Activated CD8-positive, alpha-beta T cell treated with anti-CD3 and anti-CD28 coated beads, Interleukin-2, amount 10 ng/mL, durations not matched to agents 7 days and 5 days (primary cell): ENCODE measurements around the gene TEPSIN. TPM values are rescaled to one million over a fixed set of nuclear protein-coding genes. Genes with fewer than 3 reads are reported as not detected.
A peak's percentile ranks its signal among the peaks of the same experiment; 100 is the strongest.

ENCODE experiments used
- ATAC-seq: fragments of 150-1000 bp; cut with Tn5 transposase; one replicate; pipeline ENCODE4 v1.10.0; 2021; ENCODE audit warnings: moderate library complexity
- CTCF ChIA-PET: fragments of 350-600 bp; sonication (Branson Sonifier 250); formaldehyde crosslinking; loops from one replicate; lab custom pipeline; 2021; ENCODE audit warnings: antibody characterized with exemption; lab: Charles Lee
- POLR2A ChIA-PET: fragments of 350-600 bp; sonication (Branson Sonifier 250); formaldehyde crosslinking; loops from one replicate; lab custom pipeline; 2021; ENCODE audit warnings: antibody characterized with exemption; lab: Charles Lee
- DNase-seq: peaks from one replicate; pipeline ENCODE4 v3.0.0-alpha.2; 2020
- H3K27ac Mint-ChIP-seq: one replicate; pipeline ENCODE4 v1.8.0; 2021; ENCODE audit warnings: mild to moderate bottlenecking, mixed read lengths
- H3K27me3 Mint-ChIP-seq: one replicate; pipeline ENCODE4 v1.8.0; 2021; ENCODE audit warnings: low read depth, mixed read lengths
- H3K36me3 Mint-ChIP-seq: one replicate; pipeline ENCODE4 v1.8.0; 2021; ENCODE audit warnings: low read depth, mixed read lengths
- H3K4me1 Mint-ChIP-seq: one replicate; pipeline ENCODE4 v1.8.0; 2021; ENCODE audit warnings: low read depth, mixed read lengths
- H3K4me3 Mint-ChIP-seq: one replicate; pipeline ENCODE4 v1.8.0; 2021; ENCODE audit warnings: mild to moderate bottlenecking, mixed read lengths
- H3K9me3 Mint-ChIP-seq: one replicate; pipeline ENCODE4 v1.8.0; 2022; ENCODE audit warnings: mixed read lengths; ENCODE audit not compliant: insufficient read depth
- total RNA-seq, 2 experiments: library from RNA; stranded (reverse); gene quantifications; one replicate each; pipeline ENCODE4 v1.2.3, GENCODE V29; 2021

The TEPSIN gene
- total RNA-seq, 2 experiments from 2014 or later, result 43.8 to 52.7 TPM

- Mint-ChIP-seq H3K36me3 (peaks cover 43% of the 10 kb centered on the region), H3K27ac (no peak overlapping the region), H3K27me3 (no peaks in the 10 kb centered on the region), H3K4me3 (no peak overlapping the region), H3K4me1 (peaks cover 5% of the 10 kb centered on the region), H3K9me3 (no peaks in the 10 kb centered on the region)
- DNase-seq (no peak), ATAC-seq (no peak)
- ChIA-PET CTCF (no interaction called here), POLR2A (interaction anchor here (1.2 kb wide), 1 partner anchor 16 kb away, joined by 3 read pairs; no protein-coding TSS in a partner anchor)
Measured at GRCh38 chr17:81279278-81280275, 40.7 kb upstream of the TEPSIN start.

- H3K27ac Mint-ChIP-seq, result no peak overlapping the region
- no peaks in the 10 kb centered on the region for H3K4me1 Mint-ChIP-seq
- ChIA-PET CTCF (no interaction called here), POLR2A (interaction anchor here (1.2 kb wide), 1 partner anchor 17 kb away, joined by 3 read pairs; no protein-coding TSS in a partner anchor)
- no peak overlapping the region for H3K4me3 Mint-ChIP-seq
- no peaks in the 10 kb centered on the region for H3K27me3 Mint-ChIP-seq
- no peaks in the 10 kb centered on the region for H3K9me3 Mint-ChIP-seq
- ATAC-seq, result no peak
- H3K36me3 Mint-ChIP-seq, result peaks cover 39% of the 10 kb centered on the region
- DNase-seq, result no peak
Measured at GRCh38 chr17:81278831-81279230, 40.0 kb upstream of the TEPSIN start.

- Mint-ChIP-seq H3K9me3 (no peaks in the 10 kb centered on the region), H3K27ac (no peak overlapping the region), H3K27me3 (no peaks in the 10 kb centered on the region), H3K4me1 (no peaks in the 10 kb centered on the region), H3K36me3 (peaks cover 41% of the 10 kb centered on the region), H3K4me3 (no peak overlapping the region)
- ChIA-PET POLR2A (interaction anchor here (1.2 kb wide), 1 partner anchor 18 kb away, joined by 3 read pairs; no protein-coding TSS in a partner anchor), CTCF (no interaction called here)
- ATAC-seq (no peak), DNase-seq (no peak)
Measured at GRCh38 chr17:81277946-81278693, 39.3 kb upstream of the TEPSIN start.

GRCh38 chr17:81277421-81277820, 38.6 kb upstream of the TEPSIN start:
- CTCF ChIA-PET, result no interaction called here
- ATAC-seq (no peak), DNase-seq (no peak)
- no peaks in the 10 kb centered on the region for H3K27me3 Mint-ChIP-seq
- H3K27ac Mint-ChIP-seq, result no peak overlapping the region
- peaks cover 5% of the 10 kb centered on the region for H3K4me1 Mint-ChIP-seq
- no peaks in the 10 kb centered on the region for H3K9me3 Mint-ChIP-seq
- no peak overlapping the region for H3K4me3 Mint-ChIP-seq
- peaks cover 46% of the 10 kb centered on the region for H3K36me3 Mint-ChIP-seq
- POLR2A ChIA-PET, result interaction anchor here (0.6 kb wide), 1 partner anchor 784 kb away, joined by 3 read pairs; no protein-coding TSS in a partner anchor

- no peaks in the 10 kb centered on the region for H3K27me3 Mint-ChIP-seq
- ATAC-seq, result no peak
- no peaks in the 10 kb centered on the region for H3K9me3 Mint-ChIP-seq
- DNase-seq, result no peak
- H3K4me3 Mint-ChIP-seq, result no peak overlapping the region
- no peak overlapping the region for H3K27ac Mint-ChIP-seq
- peaks cover 5% of the 10 kb centered on the region for H3K4me1 Mint-ChIP-seq
- peaks cover 47% of the 10 kb centered on the region for H3K36me3 Mint-ChIP-seq
- POLR2A ChIA-PET, result interaction anchor here (0.6 kb wide), 1 partner anchor 784 kb away, joined by 3 read pairs; no protein-coding TSS in a partner anchor
- CTCF ChIA-PET, result no interaction called here
Measured at GRCh38 chr17:81276781-81277180, 37.9 kb upstream of the TEPSIN start.

GRCh38 chr17:81274471-81274855, 35.6 kb upstream of the TEPSIN start:
- DNase-seq, result no peak
- Mint-ChIP-seq H3K36me3 (peaks cover 46% of the 10 kb centered on the region), H3K27me3 (no peaks in the 10 kb centered on the region), H3K27ac (no peak overlapping the region), H3K4me1 (peaks cover 5% of the 10 kb centered on the region), H3K4me3 (no peak overlapping the region), H3K9me3 (no peaks in the 10 kb centered on the region)
- no peak for ATAC-seq
- CTCF ChIA-PET, result no interaction called here
- POLR2A ChIA-PET, result no interaction called here

- Mint-ChIP-seq H3K27ac (peak overlapping the region; percentile 34), H3K27me3 (no peaks in the 10 kb centered on the region), H3K4me1 (peaks cover 5% of the 10 kb centered on the region), H3K9me3 (no peaks in the 10 kb centered on the region), H3K4me3 (no peak overlapping the region), H3K36me3 (peaks cover 44% of the 10 kb centered on the region)
- ATAC-seq (no peak), DNase-seq (no peak)
- POLR2A ChIA-PET, result no interaction called here
- CTCF ChIA-PET, result no interaction called here
Measured at GRCh38 chr17:81273698-81274470, 35.0 kb upstream of the TEPSIN start.

GRCh38 chr17:81272616-81273015, 33.8 kb upstream of the TEPSIN start:
- H3K4me3 Mint-ChIP-seq, result no peak overlapping the region
- DNase-seq (no peak), ATAC-seq (no peak)
- no peaks in the 10 kb centered on the region for H3K9me3 Mint-ChIP-seq
- H3K27ac Mint-ChIP-seq, result peak overlapping the region; percentile 79
- peaks cover 5% of the 10 kb centered on the region for H3K4me1 Mint-ChIP-seq
- CTCF ChIA-PET, result no interaction called here
- POLR2A ChIA-PET, result no interaction called here
- peaks cover 50% of the 10 kb centered on the region for H3K36me3 Mint-ChIP-seq
- H3K27me3 Mint-ChIP-seq, result no peaks in the 10 kb centered on the region

GRCh38 chr17:81271226-81271625, 32.4 kb upstream of the TEPSIN start:
- Mint-ChIP-seq H3K4me1 (peaks cover 5% of the 10 kb centered on the region), H3K27ac (no peak overlapping the region), H3K9me3 (no peaks in the 10 kb centered on the region), H3K27me3 (no peaks in the 10 kb centered on the region), H3K4me3 (no peak overlapping the region), H3K36me3 (peaks cover 44% of the 10 kb centered on the region)
- POLR2A ChIA-PET, result no interaction called here
- no peak for ATAC-seq
- CTCF ChIA-PET, result no interaction called here
- no peak for DNase-seq

GRCh38 chr17:81270279-81270678, 31.4 kb upstream of the TEPSIN start:
- no peak for DNase-seq
- POLR2A ChIA-PET, result no interaction called here
- Mint-ChIP-seq H3K36me3 (peaks cover 46% of the 10 kb centered on the region), H3K27ac (no peak overlapping the region), H3K27me3 (no peaks in the 10 kb centered on the region), H3K4me3 (no peak overlapping the region), H3K4me1 (peaks cover 5% of the 10 kb centered on the region), H3K9me3 (no peaks in the 10 kb centered on the region)
- ATAC-seq, result no peak
- CTCF ChIA-PET, result no interaction called here

- H3K9me3 Mint-ChIP-seq, result no peaks in the 10 kb centered on the region
- H3K36me3 Mint-ChIP-seq, result peaks cover 36% of the 10 kb centered on the region
- DNase-seq (no peak), ATAC-seq (no peak)
- peaks cover 1% of the 10 kb centered on the region for H3K4me1 Mint-ChIP-seq
- no peak overlapping the region for H3K27ac Mint-ChIP-seq
- H3K27me3 Mint-ChIP-seq, result no peaks in the 10 kb centered on the region
- ChIA-PET POLR2A (no interaction called here), CTCF (no interaction called here)
- no peak overlapping the region for H3K4me3 Mint-ChIP-seq
Measured at GRCh38 chr17:81267390-81268067, 28.7 kb upstream of the TEPSIN start.
